ENCODE results near the gene CELF2. TPM values are rescaled to one million over a fixed set of nuclear protein-coding genes. Genes with fewer than 3 reads are reported as not detected.

CELF2 gene
- total RNA-seq, 1 donor from 2014 or later: 11.0 TPM

GRCh38 chr10:11045487-11045886, 27.8 kb downstream of the CELF2 start:
- no peak for DNase-seq (ENCODE audit: low read depth)
- no peak for TF ChIP-seq CTCF (conservative IDR thresholded peaks at IDR 0.05; ENCODE audit: low read depth, low read length)
- no peak overlapping the region for H3K4me3 ChIP-seq (ENCODE audit: low read depth, low read length)

GRCh38 chr10:11045995-11046775, 28.5 kb downstream of the CELF2 start:
- DNase-seq (ENCODE audit: low read depth): no peak
- no peak overlapping the region for H3K4me3 ChIP-seq (ENCODE audit: low read depth, low read length)
- no peak for TF ChIP-seq CTCF (conservative IDR thresholded peaks at IDR 0.05; ENCODE audit: low read depth, low read length)

GRCh38 chr10:11046776-11047160, 29.1 kb downstream of the CELF2 start:
- H3K4me3 ChIP-seq (ENCODE audit: low read depth, low read length): no peak overlapping the region
- DNase-seq (ENCODE audit: low read depth): no peak
- TF ChIP-seq CTCF (conservative IDR thresholded peaks at IDR 0.05; ENCODE audit: low read depth, low read length): no peak

GRCh38 chr10:11048707-11049278, 31.1 kb downstream of the CELF2 start:
- DNase-seq (ENCODE audit: low read depth): no peak
- no peak for TF ChIP-seq CTCF (conservative IDR thresholded peaks at IDR 0.05; ENCODE audit: low read depth, low read length)
- H3K4me3 ChIP-seq (ENCODE audit: low read depth, low read length): no peak overlapping the region

GRCh38 chr10:11049806-11050205, 32.1 kb downstream of the CELF2 start:
- no peak for DNase-seq (ENCODE audit: low read depth)
- TF ChIP-seq CTCF (conservative IDR thresholded peaks at IDR 0.05; ENCODE audit: low read depth, low read length): no peak
- H3K4me3 ChIP-seq (ENCODE audit: low read depth, low read length): no peak overlapping the region

GRCh38 chr10:11050301-11051287, 32.9 kb downstream of the CELF2 start:
- TF ChIP-seq CTCF (conservative IDR thresholded peaks at IDR 0.05; ENCODE audit: low read depth, low read length): no peak
- no peak overlapping the region for H3K4me3 ChIP-seq (ENCODE audit: low read depth, low read length)
- DNase-seq (ENCODE audit: low read depth): no peak

Data from epithelial cell of proximal tubule (primary cell).